Effector memory CD4-positive, alpha-beta T cell (primary cell): ENCODE results near the gene CTSZ.
"Not testable (repeated sequence)": the region's sequence is repeated elsewhere in the genome, so short reads cannot be mapped to it uniquely, and the experiment has no call there.

Source experiments
- DNase-seq, 3 donors: peaks; one replicate each; pipeline ENCODE4 v3.0.0-alpha.2; 2020
- H3K27ac ChIP-seq: 2 replicates; pipeline ENCODE4 v1.7.0; 2013; ENCODE audit warnings: mild to moderate bottlenecking, low read length, moderate library complexity; ENCODE audit not compliant: insufficient read depth, poor library complexity, severe bottlenecking
- H3K27me3 ChIP-seq: replicated peaks from 2 replicates; pipeline ENCODE4 v1.7.0; 2013; ENCODE audit warnings: mild to moderate bottlenecking, low read length; ENCODE audit not compliant: insufficient read depth, control insufficient read depth, poor library complexity, severe bottlenecking
- H3K36me3 ChIP-seq: 2 replicates; pipeline ENCODE4 v1.7.0; 2013; ENCODE audit warnings: mild to moderate bottlenecking, low read length, moderate library complexity; ENCODE audit not compliant: control insufficient read depth, insufficient read depth
- H3K4me1 ChIP-seq: 2 replicates; pipeline ENCODE4 v1.7.0; 2013; ENCODE audit warnings: low read length, mild to moderate bottlenecking; ENCODE audit not compliant: control insufficient read depth, insufficient read depth, poor library complexity, severe bottlenecking
- H3K4me3 ChIP-seq: 2 replicates; pipeline ENCODE4 v1.7.0; 2013; ENCODE audit warnings: low read length, low read depth, mild to moderate bottlenecking; ENCODE audit not compliant: insufficient read depth, poor library complexity, severe bottlenecking
- H3K9me3 ChIP-seq: 2 replicates; pipeline ENCODE4 v1.7.0; 2013; ENCODE audit warnings: mild to moderate bottlenecking, low read length, moderate library complexity; ENCODE audit not compliant: control insufficient read depth

CTSZ gene

GRCh38 chr20:58970146-58970545, 36.9 kb downstream of the CTSZ start:
- Histone ChIP-seq H3K4me1 (no peaks in the 10 kb centered on the region), H3K4me3 (no peak overlapping the region), H3K9me3 (no peaks in the 10 kb centered on the region), H3K27me3 (no peaks in the 10 kb centered on the region), H3K27ac (no peak overlapping the region), H3K36me3 (no peaks in the 10 kb centered on the region)
- no peak for DNase-seq

- Histone ChIP-seq H3K36me3 (no peaks in the 10 kb centered on the region), H3K9me3 (no peaks in the 10 kb centered on the region), H3K4me1 (no peaks in the 10 kb centered on the region), H3K27ac (no peak overlapping the region), H3K4me3 (no peak overlapping the region), H3K27me3 (no peaks in the 10 kb centered on the region)
- no peak for DNase-seq
These were observed 37.6 kb downstream of the CTSZ start for GRCh38 chr20:58969439-58969838.

GRCh38 chr20:58967652-58968429, 39.2 kb downstream of the CTSZ start:
- Histone ChIP-seq H3K36me3 (no peaks in the 10 kb centered on the region), H3K27ac (no peak overlapping the region), H3K27me3 (no peaks in the 10 kb centered on the region), H3K4me1 (no peaks in the 10 kb centered on the region), H3K4me3 (no peak overlapping the region), H3K9me3 (no peaks in the 10 kb centered on the region)
- DNase-seq: no peak

- Histone ChIP-seq H3K9me3 (no peaks in the 10 kb centered on the region), H3K36me3 (no peaks in the 10 kb centered on the region), H3K4me3 (no peak overlapping the region), H3K4me1 (no peaks in the 10 kb centered on the region), H3K27ac (no peak overlapping the region), H3K27me3 (no peaks in the 10 kb centered on the region)
- DNase-seq: no peak
These were observed 41.6 kb downstream of the CTSZ start for GRCh38 chr20:58965270-58966064.

- not testable (repeated sequence) for H3K27me3 ChIP-seq, H3K9me3 ChIP-seq, H3K4me3 ChIP-seq, H3K27ac ChIP-seq, H3K36me3 ChIP-seq, DNase-seq, H3K4me1 ChIP-seq
These were observed 43.1 kb downstream of the CTSZ start for GRCh38 chr20:58963922-58964321.

- no peak for DNase-seq
- Histone ChIP-seq H3K36me3 (no peaks in the 10 kb centered on the region), H3K4me1 (no peaks in the 10 kb centered on the region), H3K27ac (no peak overlapping the region), H3K9me3 (no peaks in the 10 kb centered on the region), H3K27me3 (no peaks in the 10 kb centered on the region), H3K4me3 (no peak overlapping the region)
These were observed 43.9 kb downstream of the CTSZ start for GRCh38 chr20:58963060-58963584.

GRCh38 chr20:58959652-58960051, 47.4 kb downstream of the CTSZ start:
- H3K4me3 ChIP-seq: no peak overlapping the region
- H3K4me1 ChIP-seq: no peaks in the 10 kb centered on the region
- H3K27me3 ChIP-seq: no peaks in the 10 kb centered on the region
- no peaks in the 10 kb centered on the region for H3K9me3 ChIP-seq
- H3K36me3 ChIP-seq: no peaks in the 10 kb centered on the region
- DNase-seq: no peak
- no peak overlapping the region for H3K27ac ChIP-seq

GRCh38 chr20:58956078-58956477, 51.0 kb downstream of the CTSZ start:
- H3K36me3 ChIP-seq: no peaks in the 10 kb centered on the region
- H3K4me1 ChIP-seq: no peaks in the 10 kb centered on the region
- DNase-seq: no peak
- H3K4me3 ChIP-seq: no peak overlapping the region
- H3K9me3 ChIP-seq: no peaks in the 10 kb centered on the region
- H3K27ac ChIP-seq: no peak overlapping the region
- H3K27me3 ChIP-seq: no peaks in the 10 kb centered on the region

GRCh38 chr20:58953050-58953449, 54.0 kb downstream of the CTSZ start:
- no peak for DNase-seq
- H3K4me1 ChIP-seq: no peaks in the 10 kb centered on the region
- no peaks in the 10 kb centered on the region for H3K36me3 ChIP-seq
- no peak overlapping the region for H3K27ac ChIP-seq
- no peaks in the 10 kb centered on the region for H3K9me3 ChIP-seq
- H3K27me3 ChIP-seq: no peaks in the 10 kb centered on the region
- no peak overlapping the region for H3K4me3 ChIP-seq

- DNase-seq: no peak
- Histone ChIP-seq H3K36me3 (no peaks in the 10 kb centered on the region), H3K4me3 (no peak overlapping the region), H3K27ac (no peak overlapping the region), H3K9me3 (no peaks in the 10 kb centered on the region), H3K27me3 (no peaks in the 10 kb centered on the region), H3K4me1 (no peaks in the 10 kb centered on the region)
These were observed 56.5 kb downstream of the CTSZ start for GRCh38 chr20:58950603-58951002.
